Gastrocnemius medialis (tissue), 4 donors: Measurements from ENCODE around the gene DRC7.

ENCODE experiments used
- CTCF ChIP-seq, 5 experiments: fragments of 450-650 bp in 3 of 5; fragments of 200-600 bp in 2 of 5; sonication (generic) in 2 of 5; IDR thresholded peaks in 4 of 5; conservative IDR thresholded peaks in 1 of 5; 1 replicate in 4 of 5; 2 replicates in 1 of 5; pipeline ENCODE4 v1.5.1; 2016 to 2019; ENCODE audit warnings: antibody characterized with exemption in 5 of 5, mild to moderate bottlenecking in 3 of 5, moderate library complexity in 3 of 5
- POLR2A ChIP-seq, 2 donors: fragments of 450-650 bp; IDR thresholded peaks; one replicate each; pipeline ENCODE4 v1.6.1; 2017; ENCODE audit warnings: antibody characterized with exemption in 2 of 2, mild to moderate bottlenecking in 2 of 2, moderate library complexity in 2 of 2

GRCh38 chr16:57736419-57737351 lies 42.1 kb downstream of the DRC7 start:
- TF ChIP-seq CTCF (IDR thresholded peaks at IDR 0.05 in 4 of 5, conservative IDR thresholded peaks at IDR 0.05 in 1 of 5) (no peak), POLR2A (IDR thresholded peaks at IDR 0.05) (no peak)
